Stimulated activated CD8-positive, alpha-beta memory T cell treated with anti-CD3 and anti-CD28 coated beads, Interleukin-12 subunit alpha, Interleukin-12 subunit beta, amount 100 ng/mL, for 24 hours (primary cell): Measurements from ENCODE around the gene FAT1.

Experiments
- DNase-seq: peaks from one replicate; pipeline ENCODE4 v3.0.0-alpha.2; 2020; ENCODE audit errors: extremely low read depth

The FAT1 gene

DNA sequence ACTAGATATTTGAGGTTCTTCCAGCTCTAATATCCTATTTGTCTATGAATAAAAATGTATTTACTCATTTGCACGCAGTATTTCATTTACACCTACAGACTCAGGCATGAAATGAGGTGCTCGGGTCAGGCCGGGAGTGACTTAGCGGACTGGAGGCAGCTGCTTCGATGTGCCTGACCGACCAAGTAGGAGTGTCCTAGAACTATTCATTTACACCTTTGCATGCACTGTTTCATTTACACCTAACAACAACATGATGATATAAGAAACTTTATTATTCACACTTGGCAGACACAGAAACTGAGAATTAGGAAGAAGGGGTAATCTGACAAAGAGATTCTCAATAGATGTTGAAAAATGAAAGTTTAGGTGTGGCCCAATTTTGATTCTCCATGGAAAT is 28.7 kb upstream of the FAT1 start:
- DNase-seq = no peak

DNA sequence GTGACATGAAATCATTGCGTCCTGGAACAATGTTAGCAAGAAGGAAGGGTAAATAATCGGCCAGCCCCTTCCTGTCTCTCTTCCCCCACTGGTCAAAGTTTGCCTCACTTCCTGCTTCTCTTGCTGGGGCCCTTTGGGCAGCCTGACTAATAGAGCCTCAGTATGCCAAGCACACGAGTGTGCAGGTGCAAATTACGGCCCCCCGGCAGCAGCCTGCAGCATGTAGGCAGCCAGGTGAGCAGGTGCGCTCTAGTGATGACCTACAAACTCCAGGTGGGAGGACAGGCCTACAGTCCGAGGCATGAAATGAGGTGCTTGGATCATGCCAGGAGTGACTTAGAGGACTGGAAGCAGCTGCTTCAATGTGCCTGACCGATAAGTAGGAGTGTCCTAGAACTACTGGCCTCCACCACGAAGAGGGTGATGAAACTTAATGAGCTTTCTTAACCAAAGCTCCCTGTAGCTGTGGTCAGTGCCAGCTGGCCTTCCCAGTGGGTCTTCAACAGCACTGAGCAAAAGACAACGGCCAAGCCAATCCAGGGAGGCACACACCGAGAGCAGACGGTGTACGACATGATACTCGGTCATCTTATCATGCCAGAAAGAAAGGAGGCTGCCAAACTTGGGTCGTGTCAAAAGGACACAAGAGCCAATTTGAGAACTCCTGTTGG is 26.1 kb upstream of the FAT1 start:
- no peak for DNase-seq

DNA sequence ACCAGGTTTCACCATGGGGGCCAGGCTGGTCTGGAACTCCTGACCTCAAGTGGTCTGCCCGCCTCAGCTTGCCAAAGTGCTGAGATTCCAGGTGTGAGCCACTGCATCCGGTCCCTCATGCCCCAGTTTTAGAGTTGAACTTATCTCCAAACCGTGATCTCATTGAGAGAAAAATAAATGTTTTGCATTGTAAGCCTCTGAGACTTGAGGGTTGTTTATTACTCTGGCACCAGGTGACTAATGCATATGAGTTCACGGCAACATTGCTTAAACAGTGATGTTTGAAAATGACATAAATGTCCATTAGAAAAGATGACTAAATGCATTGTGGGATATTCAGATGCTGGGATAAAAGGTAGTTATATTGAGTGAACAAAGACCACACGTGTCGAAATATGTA is 22.9 kb upstream of the FAT1 start:
- no peak for DNase-seq

DNA sequence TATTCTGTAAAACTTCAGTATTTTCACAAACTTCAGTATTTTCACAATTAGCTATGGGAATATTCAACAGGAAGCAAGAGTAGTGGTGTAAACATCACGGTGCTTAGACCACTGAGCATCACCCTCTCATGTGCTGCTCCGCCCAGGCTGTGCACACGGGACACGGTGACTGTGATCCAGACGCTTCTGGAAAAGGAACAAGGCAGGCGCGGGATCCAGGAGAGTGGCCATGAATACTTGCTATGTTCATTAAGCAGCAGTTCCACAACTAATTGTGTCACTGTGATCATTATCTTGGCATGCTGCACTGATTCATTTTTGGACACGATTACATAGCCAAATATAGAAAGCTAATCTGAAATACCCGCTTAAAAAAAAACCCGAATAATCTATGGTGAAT is 19.6 kb upstream of the FAT1 start:
- DNase-seq = no peak

DNA sequence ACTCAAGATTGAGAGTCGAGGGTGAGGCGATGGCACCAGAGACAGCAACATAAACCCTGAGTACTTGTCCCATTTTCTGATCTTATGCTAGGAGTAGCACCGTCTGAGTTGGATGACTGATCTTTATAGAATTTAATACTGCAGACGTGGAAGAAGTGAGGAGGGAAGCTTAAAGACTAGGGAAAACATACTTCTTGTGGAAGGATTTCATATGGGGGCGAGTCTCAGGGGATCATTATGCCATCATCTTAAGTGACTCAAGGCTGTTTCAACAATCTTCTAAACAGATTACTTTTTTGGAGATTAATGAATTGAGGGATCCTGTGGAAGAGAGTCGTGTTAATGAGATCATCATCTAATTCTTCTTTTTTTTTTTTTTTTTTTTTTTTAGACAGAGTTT is 17.2 kb upstream of the FAT1 start:
- no peak for DNase-seq

DNA sequence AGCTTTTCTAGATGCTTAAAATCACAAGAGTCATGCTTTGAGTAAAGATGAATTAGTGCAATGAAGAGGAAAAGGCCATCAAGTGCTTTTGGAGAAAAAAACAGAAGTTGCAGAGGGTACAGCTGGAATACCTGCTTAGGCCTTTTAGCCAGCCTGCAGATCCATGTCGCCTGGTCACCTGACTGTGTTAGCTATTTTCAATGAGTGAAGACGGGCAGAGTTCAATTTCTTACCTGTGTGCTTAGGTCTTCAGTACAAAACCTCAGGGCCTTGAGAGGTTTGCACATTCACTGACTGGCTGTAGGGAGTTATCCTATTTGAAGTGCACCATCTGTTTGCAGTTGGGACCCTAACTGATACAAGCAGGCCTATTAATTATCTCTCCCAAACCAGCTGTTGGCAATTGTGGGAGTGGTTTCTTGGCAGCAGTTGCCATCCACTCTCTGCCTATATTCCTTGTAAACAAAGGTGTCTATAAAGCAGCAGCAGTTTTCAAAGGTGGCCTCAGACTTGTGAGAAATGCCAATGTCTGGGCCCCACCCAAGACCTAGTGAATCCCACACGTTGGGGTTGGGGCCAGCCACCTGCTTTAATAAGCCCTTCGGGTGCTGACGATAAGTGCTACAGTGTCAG is 16.3 kb upstream of the FAT1 start:
- no peak for DNase-seq

DNA sequence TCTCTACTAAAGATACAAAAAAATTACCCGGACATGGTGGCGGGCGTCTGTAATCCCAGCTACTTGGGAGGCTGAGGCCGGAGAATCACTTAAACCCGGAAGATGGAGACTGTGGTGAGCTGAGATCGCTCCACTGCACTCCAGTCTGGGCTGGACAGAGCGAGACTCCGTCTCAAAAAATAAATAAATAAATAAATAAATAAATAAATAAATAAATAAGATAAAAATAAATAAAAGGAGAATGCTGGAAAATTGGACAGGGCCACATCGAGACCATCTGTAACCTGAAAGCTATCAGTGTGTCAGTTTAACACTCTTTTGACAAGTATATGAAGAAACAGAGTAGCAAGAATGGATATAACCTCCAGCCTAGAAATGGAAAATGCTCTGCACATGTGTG is 15.7 kb upstream of the FAT1 start:
- DNase-seq = no peak

DNA sequence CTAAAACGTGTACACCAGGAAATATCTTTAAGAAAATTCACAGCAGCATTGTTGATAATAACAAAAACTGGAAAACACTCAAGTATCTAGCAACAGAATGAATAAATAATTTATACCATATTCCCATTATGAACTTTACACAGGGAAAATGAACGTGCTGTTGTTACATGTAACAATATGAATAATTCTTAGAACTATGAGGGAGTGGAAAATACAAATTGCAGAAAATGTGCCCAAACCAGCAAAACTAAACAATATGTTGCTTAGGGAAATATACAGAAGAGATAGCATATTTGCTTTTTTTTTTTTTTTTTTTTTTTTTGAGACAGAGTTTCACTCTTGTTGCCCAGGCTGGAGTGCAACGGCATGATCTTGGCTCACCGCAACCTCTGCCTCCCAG is 14.8 kb upstream of the FAT1 start:
- DNase-seq = no peak

DNA sequence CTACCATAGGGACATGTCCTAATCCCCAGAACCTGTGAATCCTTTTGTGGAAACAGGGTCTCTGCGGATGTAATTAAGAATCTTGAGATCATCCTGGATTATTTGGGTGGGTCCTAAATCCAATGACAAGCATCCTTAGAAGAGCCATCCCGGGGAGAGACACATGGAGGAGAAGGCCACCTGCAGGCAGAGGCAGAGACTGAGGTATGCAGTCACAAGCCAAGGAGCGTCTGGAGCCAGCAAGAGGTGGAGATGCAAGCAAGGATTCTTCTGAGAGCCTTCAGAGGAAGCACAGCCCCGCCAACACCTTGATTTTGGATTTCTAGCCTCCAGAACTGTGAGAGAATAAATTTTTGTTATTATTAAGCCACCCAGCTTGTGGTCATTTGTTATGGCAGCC is 13.8 kb upstream of the FAT1 start:
- DNase-seq = no peak

DNA sequence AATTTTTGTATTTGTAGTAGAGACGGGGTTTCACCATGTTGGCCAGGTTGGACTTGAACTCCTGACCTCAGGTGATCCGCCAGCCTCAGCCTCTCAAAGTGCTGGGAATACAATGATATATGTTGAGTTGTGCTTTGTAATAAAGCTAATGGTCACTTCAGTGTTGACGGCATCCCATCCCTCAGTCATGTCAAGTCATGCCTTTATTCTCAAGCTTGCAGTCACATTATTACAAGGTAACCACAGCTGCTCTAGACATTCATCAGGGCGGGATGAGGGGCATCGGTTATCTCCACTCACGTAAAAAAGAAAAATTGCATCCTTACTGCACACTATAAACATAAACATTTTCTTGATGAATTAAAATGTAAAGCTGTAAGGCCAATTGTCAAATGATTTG is 12.8 kb upstream of the FAT1 start:
- DNase-seq = no peak

DNA sequence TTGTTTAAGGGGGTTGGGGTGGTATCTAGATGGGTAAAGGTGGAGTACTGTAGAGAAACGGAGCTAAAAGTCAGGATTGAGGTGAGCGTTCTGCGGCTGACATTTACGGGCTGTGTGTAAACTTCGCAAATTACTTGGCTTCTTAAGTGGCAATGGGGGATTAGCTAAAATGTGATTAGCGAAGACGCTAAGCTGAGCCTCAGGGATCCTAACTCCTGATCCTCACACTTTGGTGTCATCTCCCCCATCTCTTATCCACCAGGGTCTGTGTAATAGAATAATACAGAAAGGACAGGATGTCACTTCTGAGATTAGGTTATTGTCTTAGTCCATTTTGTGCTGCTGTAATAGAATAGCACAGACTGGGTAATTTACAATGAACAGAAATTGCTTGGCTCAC is 10.6 kb upstream of the FAT1 start:
- no peak for DNase-seq

DNA sequence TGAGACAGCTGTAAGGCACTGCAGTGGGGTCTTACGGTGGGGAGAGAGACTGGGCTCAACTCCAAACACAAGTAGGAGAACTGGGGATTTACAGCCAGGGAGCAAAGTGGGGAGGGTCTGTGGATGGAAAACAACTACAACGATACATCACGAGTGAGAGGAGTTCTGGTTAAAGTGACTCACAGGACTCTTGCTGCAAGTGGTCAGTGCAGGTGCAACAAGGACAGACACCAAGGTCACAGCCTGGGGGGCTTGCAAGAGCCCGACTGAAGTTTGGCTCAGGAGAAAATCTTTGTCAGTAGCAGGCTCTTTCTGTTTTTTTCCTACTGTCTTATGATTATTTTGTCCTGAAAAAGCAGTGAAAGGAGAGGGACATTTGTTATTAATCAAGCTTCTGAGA is 10.1 kb upstream of the FAT1 start:
- DNase-seq = no peak

DNA sequence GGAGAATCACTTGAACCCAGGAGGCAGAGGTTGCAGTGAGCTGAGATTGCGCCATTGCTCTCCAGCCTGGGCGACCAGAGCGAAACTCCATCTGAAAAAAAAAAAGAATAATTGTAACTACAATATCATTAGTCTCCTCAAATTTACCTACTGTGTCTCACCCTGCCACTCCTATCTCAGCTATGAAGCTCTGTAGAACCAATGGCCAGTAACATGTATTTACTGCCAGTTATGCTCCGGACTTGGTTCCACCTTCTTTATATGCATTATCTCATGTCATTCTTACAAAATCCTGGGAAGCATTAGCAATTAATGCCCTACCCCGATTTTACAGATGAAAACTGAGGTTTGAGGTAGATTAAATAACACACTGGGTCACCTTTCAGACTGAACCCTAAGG is 7.0 kb upstream of the FAT1 start:
- DNase-seq = no peak

DNA sequence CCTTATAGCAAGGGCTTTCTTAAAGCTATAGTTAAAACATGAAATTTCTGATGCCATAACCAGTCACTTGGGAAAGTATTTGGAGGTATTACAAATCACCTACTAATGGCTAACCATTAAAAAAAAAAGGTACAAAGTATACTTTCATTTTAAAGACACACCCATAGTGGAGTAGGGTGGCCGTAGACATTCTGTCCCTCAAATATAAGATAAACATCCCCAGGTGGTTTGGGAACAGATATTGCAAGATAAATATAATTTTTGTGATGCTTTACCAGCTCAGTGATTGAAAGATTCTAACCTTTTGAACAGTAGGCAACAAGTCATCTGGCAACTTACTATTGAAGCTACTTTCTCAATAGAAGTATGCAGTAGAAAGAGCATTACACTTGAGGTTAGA is 6.2 kb upstream of the FAT1 start:
- no peak for DNase-seq

DNA sequence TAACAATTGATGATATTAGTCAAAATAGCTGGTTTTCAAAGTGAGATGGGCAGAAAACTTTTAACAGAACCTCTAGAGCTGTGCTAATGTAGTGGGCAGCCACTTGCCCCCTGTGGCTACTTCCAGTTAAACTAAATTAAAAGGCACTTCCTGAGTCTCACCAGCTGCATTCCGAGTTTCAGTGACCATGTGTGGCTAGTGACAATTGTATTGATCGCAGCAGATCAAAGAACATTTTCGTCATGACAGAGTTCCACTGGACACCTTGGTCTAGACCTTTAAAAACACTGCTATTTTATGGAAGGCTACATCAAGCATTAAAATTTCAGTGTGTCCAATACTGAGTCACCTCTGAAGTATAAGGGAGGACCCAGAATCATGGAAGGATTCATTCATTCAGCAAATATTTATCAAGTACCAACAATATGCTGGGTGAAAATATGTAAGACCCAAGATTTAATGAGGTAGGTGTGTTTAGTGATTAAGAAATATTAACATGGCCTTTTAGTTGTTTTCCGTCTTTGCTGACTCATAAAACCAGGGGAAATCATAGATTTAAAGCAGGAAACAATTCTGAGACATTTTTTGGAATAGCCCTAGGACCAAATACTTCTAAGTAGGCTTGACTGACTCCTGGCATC is 5.1 kb upstream of the FAT1 start:
- no peak for DNase-seq

DNA sequence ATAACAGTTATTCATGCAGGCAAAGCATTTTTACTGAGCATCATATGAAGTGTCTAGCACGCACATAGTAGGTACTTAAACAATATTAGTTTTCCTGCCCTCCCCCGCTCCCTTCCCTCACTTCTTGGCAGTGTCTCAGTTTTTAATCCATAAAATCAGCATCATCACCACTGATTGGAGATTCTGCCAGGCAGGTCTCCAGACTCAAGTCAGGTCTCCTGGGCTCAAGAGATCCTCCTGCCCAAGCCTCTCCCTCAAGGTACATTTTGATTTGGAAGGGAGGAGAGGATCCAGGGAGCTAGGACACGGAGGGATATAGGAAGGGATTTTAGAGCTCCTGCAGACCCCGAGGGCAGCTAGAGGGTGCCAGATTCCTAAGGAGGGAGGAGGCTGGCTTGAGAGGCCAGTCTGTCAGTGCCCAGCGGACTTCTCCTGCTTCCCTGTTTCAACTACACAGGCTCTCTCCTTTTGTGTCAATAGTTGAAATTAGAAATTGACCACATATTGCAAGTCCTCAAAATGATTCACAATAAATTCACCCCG is 4.4 kb upstream of the FAT1 start:
- no peak for DNase-seq

DNA sequence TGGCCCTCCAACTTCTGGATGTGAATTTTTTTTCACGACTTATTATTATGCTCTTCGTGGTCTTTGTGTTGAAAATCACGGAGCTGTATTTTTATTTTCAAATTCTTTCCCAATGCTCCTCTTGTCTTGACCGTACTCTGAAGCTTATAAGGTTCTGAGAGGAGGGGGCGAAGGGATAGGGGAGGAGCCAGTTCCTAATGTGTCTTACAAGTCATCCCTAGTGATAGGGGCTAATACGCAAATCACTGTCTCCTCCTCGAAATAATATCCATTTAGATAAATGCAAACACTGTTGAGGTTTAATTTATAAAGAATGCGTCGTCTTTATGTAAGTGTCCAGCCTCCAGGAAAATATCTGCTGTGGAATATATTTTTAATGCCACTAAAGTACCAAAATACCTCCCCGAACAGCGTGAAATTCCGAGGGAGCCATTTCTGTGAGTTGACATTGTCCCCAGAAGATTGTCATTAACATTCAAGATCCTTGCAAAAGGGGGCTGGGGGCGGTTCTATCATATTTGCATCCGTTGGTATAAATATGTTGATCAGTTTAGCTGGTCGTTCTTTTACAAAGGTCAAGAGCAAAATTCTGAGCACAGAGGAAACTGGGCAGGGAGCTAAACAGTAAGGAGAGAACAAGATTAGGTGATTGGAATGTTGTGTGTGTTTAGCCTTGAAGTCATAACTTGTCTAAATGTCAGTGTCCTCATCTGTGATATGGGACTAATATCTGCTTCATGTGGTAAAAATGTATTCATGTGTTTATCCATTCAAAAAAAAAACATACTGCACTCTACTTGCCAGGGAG is 3.7 kb upstream of the FAT1 start:
- no peak for DNase-seq

DNA sequence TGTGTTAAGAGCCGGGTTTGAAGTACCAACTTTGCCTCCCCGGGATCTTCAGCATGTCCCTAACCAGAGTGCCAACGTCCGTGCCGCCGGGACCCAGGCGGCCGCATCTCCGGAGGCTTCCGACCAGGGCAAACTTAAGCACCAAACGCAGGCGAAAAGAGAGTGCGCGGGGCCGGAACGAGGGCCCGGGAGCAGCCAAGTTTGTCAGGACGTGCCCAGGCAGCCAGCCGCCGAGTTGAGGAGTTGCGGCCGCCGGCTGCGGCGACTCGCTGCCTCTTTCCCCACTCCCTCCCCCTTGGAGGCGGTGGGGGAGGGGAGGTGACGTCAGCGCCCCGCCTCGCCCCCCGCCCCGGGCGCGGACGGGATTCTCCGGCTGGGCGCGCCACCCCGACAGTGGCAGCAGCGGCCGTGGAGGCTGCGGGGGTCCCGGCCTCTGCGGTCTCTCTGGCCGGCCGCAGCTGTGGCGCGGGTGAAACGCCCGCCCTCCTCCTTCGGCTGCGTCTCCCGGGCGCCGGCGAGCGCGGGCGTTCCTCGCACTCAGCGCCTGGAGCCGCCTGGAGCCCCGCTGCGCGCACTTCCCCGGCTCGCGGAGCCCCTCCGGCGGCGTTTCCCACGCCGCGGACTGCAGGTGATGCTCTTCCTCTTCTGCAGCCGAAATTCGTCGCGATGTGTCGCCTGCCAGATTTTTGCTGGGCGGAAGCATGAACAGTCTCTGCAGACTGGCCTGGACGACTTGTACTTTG is 2.9 kb upstream of the FAT1 start:
- no peak for DNase-seq

DNA sequence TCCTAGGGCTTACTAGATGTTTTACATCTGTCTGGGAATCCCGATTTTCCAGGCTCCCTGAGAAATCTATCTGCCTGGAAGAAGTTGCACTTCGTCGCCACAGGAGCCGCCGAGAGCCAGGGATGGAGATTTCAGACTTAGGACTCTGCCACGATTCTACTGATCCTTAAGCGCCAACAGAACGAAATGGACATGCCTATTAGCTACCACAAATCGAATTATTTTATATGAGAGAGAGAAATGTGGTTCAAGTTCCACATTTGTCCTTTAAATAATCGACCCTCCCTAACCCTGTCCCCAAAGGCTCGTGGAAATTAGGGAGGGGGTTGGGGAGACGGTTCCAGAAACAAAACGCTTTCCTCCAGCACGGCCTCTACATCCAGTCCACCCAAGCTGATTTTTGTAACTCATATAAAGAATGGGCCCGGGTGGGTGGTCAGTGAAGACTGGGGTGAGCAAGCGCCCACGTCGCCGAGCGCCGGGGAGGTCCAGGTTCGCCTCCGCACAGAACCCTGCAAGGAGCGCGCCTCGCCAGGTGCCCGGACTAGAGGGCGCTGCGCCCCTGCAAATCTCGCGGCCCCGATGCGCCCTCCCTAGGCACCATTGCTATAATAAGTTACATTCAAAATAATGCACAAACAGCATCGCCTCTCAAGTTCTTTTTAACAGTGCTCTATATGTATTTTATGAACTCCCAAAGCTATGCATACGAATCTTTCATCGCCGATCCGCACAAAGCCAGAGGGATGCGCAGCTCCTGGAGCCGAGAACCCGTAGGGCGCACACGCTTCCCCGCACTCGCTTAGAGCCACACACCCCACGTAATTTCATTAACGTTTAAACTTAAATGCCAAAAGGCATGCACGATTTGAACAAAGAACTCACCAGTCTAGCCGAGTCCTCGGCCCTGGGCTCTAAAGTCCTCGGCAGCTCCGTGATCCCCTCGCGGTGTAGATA is 2.1 kb upstream of the FAT1 start:
- DNase-seq = no peak

DNA sequence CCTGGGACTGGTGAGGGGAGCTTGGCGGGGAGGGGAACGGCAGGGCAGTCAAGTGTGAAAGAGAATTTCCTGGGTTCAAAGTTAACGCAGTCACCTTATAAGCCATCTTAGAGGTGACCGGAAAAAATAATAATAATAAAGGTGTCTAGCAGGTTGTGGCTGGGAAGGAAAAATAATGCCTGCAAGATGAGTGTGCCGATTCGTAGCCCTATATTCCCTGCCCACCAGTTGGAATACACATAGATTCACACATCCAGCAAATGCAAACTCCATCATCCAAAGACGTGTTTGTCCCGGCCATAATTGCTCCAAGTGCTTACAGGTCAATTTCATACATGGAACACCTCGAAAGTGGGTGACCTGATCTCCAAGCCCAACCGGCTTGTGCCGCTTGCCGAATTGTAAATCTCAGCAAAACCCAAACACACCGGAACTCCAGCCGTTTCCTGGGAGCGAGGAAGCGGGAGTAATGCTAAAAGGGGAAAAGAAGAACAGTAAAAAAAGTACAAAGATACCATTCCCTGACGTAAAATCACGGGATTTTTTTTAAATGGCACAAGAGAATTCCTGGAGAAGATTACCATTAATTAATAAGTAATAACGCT is 1.3 kb upstream of the FAT1 start:
- DNase-seq = no peak
